ENCODE data around the gene NELFE.

DNA sequence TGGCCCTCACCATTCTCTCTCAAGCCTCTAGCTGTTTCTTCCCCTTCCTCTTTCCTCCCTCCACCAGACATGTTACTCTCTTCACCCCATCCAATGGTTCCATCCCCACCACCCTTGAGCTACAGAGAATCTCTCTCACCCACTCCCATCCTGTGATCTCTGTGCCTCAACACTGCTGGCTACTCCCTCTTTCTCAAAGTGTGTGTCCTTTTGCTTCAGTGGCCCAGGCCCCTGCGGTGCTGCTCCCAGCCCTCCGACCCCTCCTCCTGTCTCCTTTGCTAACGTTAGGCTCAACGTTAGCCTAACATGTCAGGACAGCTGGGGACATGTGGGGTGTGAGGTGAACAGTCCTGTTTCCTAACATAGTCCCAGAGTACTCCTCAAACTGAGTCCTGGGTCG, 5.9 kb downstream of the NELFE start:
- no peak for TF ChIP-seq POLR2A (IDR thresholded peaks at IDR 0.05; ENCODE audit: low read length)
- no peak for TF ChIP-seq GATA1 (IDR thresholded peaks at IDR 0.05; ENCODE audit: low read depth, low read length)
